IMR-90 (cell line): ENCODE results near the gene PPP1R13B.

Experiments used
- CHD1 ChIP-seq: IDR thresholded peaks from 2 replicates; pipeline ENCODE4 v1.6.1; 2012; ENCODE audit warnings: low read depth, low read length, improper control_type of control experiment
- MAFK ChIP-seq: IDR thresholded peaks from 2 replicates; pipeline ENCODE4 v1.6.1; 2012; ENCODE audit warnings: low read depth, low read length, improper control_type of control experiment
- MAZ ChIP-seq: IDR thresholded peaks from 2 replicates; pipeline ENCODE4 v1.6.1; 2012; ENCODE audit warnings: low read depth, mild to moderate bottlenecking, low read length, improper control_type of control experiment, moderate library complexity, borderline replicate concordance
- POLR2A ChIP-seq: IDR thresholded peaks from 2 replicates; pipeline ENCODE4 v1.6.1; 2012; ENCODE audit warnings: mild to moderate bottlenecking, low read depth, low read length
- RAD21 ChIP-seq: IDR thresholded peaks from 2 replicates; pipeline ENCODE4 v1.6.1; 2012; ENCODE audit warnings: low read length, improper control_type of control experiment
- RCOR1 ChIP-seq: IDR thresholded peaks from 2 replicates; pipeline ENCODE4 v1.6.1; 2012; ENCODE audit warnings: mild to moderate bottlenecking, low read length, improper control_type of control experiment; ENCODE audit not compliant: insufficient replicate concordance
- SMC3 ChIP-seq: fragments of 150-350 bp; IDR thresholded peaks from 2 replicates; pipeline ENCODE4 v1.6.1; 2016; ENCODE audit warnings: low read depth, mild to moderate bottlenecking, antibody characterized with exemption, low read length, moderate library complexity
- TF ChIP-seq, protein P1 (sequence below): conservative IDR thresholded peaks from 2 replicates; pipeline ENCODE4 v1.5.1; 2012; ENCODE audit warnings: mild to moderate bottlenecking, low read depth, low read length, improper control_type of control experiment
- TF ChIP-seq, protein P2 (sequence below): fragments of 150-350 bp; IDR thresholded peaks from 2 replicates; pipeline ENCODE4 v1.6.1; 2016; ENCODE audit warnings: low read depth, mild to moderate bottlenecking, low read length, moderate library complexity, borderline replicate concordance
- TF ChIP-seq, protein P3 (sequence below): fragments of 150-350 bp; IDR thresholded peaks from 2 replicates; pipeline ENCODE4 v1.6.1; 2017; ENCODE audit warnings: mild to moderate bottlenecking, antibody characterized with exemption, low read length, low read depth

- TF ChIP-seq, protein P1, sequence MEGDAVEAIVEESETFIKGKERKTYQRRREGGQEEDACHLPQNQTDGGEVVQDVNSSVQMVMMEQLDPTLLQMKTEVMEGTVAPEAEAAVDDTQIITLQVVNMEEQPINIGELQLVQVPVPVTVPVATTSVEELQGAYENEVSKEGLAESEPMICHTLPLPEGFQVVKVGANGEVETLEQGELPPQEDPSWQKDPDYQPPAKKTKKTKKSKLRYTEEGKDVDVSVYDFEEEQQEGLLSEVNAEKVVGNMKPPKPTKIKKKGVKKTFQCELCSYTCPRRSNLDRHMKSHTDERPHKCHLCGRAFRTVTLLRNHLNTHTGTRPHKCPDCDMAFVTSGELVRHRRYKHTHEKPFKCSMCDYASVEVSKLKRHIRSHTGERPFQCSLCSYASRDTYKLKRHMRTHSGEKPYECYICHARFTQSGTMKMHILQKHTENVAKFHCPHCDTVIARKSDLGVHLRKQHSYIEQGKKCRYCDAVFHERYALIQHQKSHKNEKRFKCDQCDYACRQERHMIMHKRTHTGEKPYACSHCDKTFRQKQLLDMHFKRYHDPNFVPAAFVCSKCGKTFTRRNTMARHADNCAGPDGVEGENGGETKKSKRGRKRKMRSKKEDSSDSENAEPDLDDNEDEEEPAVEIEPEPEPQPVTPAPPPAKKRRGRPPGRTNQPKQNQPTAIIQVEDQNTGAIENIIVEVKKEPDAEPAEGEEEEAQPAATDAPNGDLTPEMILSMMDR = no peak
- TF ChIP-seq CHD1 (no peak), RAD21 (no peak), POLR2A (no peak), MAZ (no peak), MAFK (no peak), SMC3 (no peak), RCOR1 (no peak)
- TF ChIP-seq, protein P2, sequence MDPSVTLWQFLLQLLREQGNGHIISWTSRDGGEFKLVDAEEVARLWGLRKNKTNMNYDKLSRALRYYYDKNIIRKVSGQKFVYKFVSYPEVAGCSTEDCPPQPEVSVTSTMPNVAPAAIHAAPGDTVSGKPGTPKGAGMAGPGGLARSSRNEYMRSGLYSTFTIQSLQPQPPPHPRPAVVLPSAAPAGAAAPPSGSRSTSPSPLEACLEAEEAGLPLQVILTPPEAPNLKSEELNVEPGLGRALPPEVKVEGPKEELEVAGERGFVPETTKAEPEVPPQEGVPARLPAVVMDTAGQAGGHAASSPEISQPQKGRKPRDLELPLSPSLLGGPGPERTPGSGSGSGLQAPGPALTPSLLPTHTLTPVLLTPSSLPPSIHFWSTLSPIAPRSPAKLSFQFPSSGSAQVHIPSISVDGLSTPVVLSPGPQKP = no peak
- TF ChIP-seq, protein P3, sequence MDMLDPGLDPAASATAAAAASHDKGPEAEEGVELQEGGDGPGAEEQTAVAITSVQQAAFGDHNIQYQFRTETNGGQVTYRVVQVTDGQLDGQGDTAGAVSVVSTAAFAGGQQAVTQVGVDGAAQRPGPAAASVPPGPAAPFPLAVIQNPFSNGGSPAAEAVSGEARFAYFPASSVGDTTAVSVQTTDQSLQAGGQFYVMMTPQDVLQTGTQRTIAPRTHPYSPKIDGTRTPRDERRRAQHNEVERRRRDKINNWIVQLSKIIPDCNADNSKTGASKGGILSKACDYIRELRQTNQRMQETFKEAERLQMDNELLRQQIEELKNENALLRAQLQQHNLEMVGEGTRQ = no peak
Measured at GRCh38 chr14:103855734-103856095, 8.3 kb upstream of the PPP1R13B start.
